GM10847 (cell line): ENCODE data around the gene VIPAS39.

Experiments used
- POLR2A ChIP-seq: IDR thresholded peaks from 2 replicates; pipeline ENCODE4 v1.6.1; 2011; ENCODE audit not compliant: insufficient read length; ENCODE audit errors: extremely low read depth

The VIPAS39 gene

DNA sequence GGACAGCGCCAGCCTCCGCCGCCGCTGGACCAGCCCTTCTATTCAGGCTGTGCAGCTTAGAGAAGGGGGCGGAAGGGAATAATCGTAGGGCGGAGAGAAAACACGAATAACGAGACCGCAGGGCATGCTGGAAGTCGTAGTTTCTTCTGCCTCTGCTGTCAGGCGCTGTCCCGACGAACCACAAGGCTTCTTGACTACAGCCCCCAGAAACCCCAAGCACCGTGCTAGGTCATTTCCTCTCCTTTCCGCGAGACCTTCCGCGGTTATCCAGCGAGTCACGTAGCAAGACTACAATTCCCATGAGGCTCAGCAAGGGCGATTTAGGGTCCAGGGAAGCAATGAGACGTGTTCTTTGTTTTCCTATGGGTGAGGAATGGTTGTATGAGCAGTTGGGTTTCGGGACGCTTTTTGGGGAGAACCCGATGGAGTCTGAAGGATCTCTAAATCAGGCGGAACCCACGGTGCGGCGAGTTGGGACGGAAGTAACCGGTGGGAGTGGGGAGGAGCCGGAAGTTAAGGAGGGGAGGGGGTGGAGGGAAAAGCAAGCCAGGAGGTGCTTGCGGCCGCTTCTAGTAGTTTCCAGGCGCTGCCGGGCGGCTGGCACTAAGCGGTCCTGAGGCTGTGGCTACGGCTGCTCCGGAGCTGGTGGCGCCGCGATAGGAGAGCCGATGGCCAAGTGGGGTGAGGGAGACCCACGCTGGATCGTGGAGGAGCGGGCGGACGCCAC, at the start of gene VIPAS39, which contains the start of gene AHSA1:
Gene VIPAS39, minus strand, starts transcription at position 80 of the 727 bp plus-strand sequence. CDS start 3,499 bp downstream, outside the sequence.
Gene AHSA1, plus strand, starts transcription at position 572 of the 727 bp plus-strand sequence. Its CDS starts 97 bp downstream, at position 669.
- TF ChIP-seq POLR2A: peak; percentile 91

DNA sequence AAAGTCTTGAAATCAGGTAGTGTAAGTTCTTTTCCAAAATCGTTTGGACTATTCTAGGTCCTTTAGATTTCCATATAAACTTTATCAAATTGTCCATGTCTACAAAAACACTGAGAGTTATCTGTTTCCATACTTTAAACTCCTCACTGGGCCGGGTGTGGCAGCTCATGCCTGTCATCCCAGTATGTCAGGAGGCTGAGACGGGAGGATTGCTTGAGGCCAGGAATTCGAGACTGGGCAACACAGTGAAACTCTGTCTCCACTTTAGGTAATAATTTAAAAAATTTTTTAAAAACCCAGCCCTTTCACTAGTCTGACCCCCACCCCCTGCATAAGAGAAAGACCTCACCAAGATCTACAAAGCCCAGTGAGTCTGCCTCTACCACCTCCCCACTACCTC, 47.6 kb upstream of the VIPAS39 start:
- no peak for TF ChIP-seq POLR2A

DNA sequence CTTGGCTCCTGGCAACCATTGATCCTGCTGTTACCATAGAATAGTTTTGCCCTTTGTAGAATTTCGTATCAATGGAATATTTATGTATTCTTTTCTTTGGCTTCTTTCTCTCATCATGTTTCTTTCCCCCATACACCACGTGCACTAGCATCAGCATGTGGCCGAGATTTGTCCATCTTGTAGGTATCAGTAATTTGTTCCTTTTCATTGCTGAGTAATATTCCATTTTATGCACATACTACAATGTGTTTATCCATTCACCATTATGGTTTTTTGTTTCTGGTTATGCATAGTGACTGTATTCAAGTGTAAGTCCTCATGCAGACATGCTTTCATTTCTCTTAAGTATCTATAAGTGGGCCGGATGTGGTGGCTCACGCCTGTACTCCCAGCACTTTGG, 45.7 kb upstream of the VIPAS39 start:
- TF ChIP-seq POLR2A: no peak

DNA sequence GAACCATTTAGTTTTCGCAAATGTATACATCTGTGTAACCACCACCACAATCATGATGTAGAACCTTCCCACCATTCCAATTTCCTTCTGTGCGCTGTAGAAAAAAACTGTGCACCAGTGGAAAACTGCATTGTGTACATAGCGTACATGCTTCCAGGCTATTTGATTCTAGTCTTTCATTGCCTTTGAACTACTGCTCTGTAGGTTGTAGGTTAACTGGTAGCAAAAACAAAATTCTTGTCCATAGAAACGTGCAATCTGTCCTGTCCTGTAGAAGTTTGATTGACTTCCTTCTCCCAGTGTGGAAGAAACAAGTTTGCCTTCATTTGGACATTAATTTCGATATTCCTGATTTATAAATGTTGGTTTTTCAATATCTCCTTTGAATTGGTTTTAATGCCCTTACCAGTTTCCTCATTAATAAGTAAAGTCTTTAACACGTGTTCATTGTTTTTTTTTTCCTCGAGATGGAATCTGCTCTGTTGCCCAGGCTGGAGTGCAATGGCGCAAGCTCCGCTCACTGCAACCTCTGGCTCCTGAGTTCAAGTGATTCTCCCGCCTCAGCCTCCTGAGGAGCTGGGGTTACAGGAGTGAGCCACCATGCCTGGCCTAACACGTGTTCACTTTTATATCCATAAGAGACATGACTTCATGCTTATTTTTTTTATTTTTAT, 44.8 kb upstream of the VIPAS39 start:
- no peak for TF ChIP-seq POLR2A

DNA sequence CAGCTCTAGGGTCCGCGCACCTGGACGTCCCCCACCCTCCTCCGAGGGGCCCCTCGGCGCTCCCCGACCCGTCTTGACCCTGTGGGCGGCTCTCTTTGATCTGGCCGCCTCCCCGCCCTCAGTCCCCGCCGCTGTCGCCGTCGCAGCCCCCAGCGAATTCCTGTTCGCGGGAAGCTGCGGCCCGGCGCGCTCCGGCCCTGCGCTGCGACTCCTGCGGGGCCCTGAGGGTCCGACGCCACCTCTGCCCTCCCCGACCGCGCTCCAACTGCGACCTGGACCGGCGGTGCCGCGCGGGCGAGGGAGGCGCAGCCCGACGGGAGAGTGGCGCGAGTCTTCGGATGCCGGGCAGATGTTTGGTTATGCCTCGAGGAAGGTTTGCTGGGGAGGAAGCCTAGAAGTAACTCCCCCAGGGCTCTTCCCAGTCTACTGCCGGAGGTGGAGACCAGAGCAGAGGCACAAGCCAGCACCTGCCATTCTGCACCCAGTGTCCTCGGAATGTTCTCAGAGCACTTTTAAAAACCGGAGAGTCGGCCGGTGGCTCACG, 41.7 kb upstream of the VIPAS39 start:
- TF ChIP-seq POLR2A: no peak

DNA sequence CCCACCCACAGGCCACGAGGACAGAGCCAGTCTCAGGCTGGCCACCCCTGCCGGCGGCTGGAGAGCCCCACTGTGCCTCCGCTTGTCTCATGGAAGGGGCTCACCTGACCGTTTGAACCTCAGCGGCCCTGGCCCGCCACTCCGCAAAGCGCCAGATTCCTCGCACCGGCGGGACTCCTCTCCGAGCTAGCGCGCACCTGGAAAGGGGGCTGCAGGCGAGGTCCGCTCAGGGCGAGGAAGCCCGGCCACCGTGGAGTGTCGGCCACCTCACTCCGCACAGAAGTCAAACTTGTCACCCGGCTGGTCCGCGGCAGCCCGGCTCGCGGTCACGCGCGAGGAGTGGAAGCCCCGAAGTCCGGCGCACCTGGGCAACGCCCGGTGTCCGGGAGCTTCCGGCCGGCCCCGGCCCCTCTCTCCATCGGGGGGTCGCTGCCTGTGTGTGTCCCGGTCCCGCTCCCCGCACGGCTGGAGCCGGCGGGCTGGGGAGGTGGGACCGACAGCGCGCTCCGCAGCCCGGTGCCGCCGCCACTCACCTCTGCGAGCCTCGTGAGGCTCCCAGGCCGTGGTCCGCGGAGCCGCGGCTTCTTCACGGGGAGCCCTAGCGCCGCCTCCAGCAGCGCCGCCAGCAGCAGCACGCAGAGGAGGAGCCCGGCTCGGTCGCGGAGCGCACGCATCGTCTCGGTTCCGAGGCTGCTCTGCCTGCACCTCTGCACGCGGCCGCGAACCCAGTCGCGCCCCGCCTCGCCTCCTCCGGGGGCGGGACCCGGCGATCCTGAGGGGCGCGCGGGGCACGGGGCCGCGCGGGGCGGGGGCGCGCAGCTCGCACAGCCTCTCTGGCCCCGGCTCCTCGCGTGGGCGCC, 40.9 kb upstream of the VIPAS39 start, which contains the start of gene ISM2:
Gene ISM2, minus strand, starts transcription at position 697 of the 860 bp plus-strand sequence. Its CDS starts 23 bp downstream, at position 674.
- no peak for TF ChIP-seq POLR2A

DNA sequence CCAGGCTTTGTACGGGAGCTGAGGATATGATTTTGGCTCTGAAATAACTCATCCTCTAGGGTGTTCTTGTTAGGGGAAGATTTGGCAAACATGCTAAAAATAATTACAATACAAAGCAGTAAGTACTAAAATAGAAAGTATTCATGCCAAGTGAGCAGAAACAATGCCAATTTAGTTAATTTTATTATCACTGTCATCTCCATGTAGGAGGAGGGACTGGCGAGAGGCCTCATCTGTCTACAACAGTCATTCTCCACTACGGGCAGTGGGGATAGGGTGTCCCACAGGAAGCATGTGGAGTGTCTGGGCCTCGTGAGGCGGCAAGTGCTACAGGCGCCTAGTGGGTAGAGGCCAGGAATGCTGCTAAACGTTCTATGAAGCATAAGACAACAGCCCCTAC, 37.9 kb upstream of the VIPAS39 start:
- no peak for TF ChIP-seq POLR2A

DNA sequence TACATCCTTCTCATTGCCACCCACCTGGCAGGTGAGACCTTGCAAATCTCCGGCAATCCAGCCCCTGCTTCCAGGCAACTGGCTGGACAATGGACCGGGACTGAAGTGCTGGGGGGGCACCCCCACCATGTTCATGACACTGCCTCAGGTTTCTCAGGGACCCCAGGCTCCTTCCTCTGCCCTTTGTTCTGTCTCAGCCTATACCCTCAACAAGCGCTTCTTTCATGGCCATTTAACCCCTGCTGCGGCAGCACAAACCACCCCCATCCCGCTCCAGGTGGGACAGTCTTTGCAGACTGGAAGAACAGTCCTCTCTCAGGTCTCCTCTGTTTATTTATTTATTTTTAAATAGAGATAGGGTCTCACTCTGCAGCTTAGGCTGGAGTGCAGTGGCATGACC, 33.7 kb upstream of the VIPAS39 start:
- no peak for TF ChIP-seq POLR2A

DNA sequence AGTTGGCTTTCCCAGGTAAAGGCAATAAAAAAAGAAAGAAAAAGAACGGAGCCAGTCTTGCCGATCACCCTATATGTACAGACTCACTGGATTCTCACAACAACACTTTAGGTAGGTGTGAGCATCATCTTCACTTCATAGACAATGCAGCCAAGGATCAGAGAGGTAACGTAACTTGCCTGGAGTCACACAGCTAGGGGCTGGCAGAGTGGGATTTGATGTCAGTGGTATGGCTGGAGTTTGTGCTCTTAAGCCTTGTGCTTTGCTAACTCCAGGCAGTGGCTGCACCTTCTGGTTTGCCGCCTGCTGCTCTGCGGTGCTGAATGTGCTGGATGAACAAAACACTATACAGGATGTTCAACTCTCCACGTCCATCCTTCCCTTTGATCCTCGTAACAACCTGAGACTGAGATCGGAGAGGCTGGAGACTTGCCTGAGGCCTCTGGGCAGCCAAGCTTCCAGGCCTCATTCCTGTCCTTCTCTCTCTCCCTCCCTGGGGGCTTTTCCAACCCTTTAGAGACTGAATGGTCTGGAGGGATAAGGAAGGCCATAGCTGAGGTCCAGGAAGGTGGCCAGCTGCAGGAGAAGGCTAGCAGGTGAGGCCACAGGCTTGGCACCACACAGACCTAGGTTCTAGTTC, 33.1 kb upstream of the VIPAS39 start:
- TF ChIP-seq POLR2A: no peak

DNA sequence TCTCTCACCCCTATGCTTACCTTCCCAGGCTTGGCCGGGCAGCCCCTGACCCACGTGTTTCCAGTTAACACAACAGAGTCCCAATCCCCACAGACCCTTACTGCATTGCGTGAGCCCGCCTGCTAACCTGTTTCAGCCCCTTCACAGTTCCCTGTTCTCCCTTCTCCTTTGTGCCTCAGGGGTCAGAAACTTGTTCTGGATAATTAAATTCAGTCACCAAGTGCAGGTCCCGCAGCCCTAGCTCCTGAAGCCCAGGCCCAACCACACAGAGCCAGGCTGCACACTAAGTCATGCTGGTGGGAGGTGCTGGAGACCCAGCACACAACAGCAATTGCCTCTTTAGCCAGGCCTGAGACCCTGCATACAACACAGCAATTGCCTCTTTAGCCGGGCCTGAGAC, 31.6 kb upstream of the VIPAS39 start:
- TF ChIP-seq POLR2A: no peak

DNA sequence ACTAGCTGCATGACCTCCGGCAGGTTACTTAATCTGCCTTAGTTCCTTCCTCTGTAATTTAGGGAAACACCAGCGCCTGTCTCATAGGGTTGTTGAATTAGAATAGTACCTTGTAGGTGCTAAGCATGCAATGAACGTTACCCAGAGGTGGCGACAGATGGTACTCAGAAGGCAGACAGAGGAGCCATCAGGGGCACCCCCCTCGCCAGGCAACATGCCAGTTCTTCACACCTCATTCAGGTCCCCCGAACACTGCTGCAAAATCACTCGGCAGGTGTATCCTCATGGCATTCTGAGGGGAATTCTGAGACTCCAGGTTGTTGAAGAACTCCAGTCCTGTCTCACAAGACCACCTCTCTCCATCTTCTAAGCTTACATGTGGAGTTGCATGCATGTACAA, 31.2 kb upstream of the VIPAS39 start:
- TF ChIP-seq POLR2A: no peak

DNA sequence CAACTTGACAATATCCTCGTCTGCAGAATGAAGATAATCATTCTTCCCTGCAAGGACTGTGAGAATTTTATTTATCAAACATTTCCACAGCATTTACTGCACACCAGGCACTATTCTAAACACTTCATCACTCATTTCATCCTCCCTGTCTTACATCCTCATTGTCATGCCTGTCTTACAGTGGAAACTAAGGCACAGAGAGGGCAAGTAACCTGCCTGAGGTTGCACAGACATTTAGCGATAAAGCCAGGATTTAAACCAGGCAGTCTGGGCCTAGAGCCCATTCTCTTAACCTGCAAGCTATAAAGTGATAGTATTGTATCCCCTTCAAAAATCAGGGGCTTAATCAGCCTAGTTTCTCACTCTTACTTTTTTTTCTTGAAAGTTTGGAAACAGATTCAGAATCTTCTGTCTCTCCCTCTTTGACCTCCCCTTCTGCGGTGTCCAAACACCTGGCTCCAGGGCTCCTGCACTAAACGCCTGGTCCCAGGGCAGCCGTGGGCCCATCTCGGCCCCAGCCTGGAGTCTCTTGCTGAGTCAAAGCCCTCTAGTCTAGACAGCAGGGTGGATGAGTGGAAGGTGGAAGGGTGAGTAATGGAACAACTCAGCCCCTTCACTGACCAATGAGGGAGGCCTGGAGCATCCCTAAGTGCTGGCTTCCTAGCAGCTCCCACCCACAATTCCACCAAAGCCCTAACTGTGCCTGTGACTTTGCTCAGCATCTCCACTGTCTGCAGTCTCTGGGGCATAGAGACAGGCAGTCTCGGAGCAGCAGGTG, 28.7 kb upstream of the VIPAS39 start:
- TF ChIP-seq POLR2A: no peak

DNA sequence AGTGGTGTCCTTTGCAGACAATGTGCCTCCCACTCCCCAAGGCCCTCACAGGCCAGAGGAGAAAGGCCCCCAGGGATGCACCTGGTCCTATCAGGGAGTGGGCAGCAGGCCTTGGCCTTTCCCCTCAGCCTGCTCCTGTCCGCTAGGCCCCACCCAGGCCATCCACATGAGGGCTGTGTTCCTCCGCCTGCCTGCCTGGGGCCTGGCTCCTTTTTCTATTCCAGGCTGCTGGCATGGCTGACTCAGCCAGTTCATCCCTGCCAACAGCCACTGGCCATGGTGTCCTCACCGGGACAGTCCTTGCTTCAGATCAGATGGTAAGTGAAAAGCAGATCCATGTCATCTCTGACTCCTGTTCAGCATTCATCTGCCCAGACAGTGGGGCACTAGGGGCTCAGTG, 27.9 kb upstream of the VIPAS39 start:
- no peak for TF ChIP-seq POLR2A

DNA sequence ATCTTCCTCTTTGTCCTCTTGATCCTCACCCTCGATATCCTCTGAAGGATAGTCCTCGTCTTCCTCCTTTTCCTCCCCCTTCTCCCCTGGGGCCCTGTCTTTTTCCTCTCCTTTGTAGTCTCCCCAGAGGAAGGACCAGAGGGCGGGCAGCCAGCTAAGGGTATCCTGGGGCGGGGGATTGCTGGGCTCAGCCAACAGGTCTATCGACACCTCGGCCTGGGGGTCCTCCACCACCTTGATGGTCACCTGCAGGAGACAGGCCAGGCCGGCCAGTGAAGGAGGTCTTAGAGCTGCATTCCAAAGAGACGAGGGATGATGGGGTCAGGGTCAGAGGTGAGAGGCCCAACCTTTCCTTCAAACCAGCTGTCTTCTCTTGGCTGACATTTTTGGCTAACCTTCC, 25.0 kb upstream of the VIPAS39 start:
- TF ChIP-seq POLR2A: no peak
